ENCODE measurements around the gene OXA1L. TPM values are rescaled to one million over a fixed set of nuclear protein-coding genes. Genes with fewer than 3 reads are reported as not detected.

The OXA1L gene
- total RNA-seq, 1 experiment from 2014 or later = 146 TPM

- ChIA-PET POLR2A (interaction anchor here (0.6 kb wide), 1 partner anchor 32 kb away, joined by 3 read pairs; no protein-coding TSS in a partner anchor), CTCF (no interaction called here), RAD21 (ENCODE audit: low non-redundant PET in 1 of 2, low total read pairs in 2 of 2, uncharacterized antibody in 2 of 2, unreplicated experiment in 2 of 2) (no interaction called here)
- Histone ChIP-seq H3K4me2 (ENCODE audit: low read length) (no peak overlapping the region), H2AFZ (ENCODE audit: low read depth, low read length, poor library complexity, severe bottlenecking) (no peak overlapping the region), H3K27me3 (ENCODE audit: insufficient read depth, low read length) (no peaks in the 10 kb centered on the region), H3K36me3 (ENCODE audit: control insufficient read depth in 1 of 2, insufficient read depth in 2 of 2, low read length in 2 of 2) (no peaks in the 10 kb centered on the region), H3K9me2 (ENCODE audit: insufficient read depth) (no peaks in the 10 kb centered on the region), H4K20me1 (ENCODE audit: insufficient read depth) (no peaks in the 10 kb centered on the region), H3K27ac (ENCODE audit: low read depth, low read length) (no peak overlapping the region), H3K9me3 (ENCODE audit: control insufficient read depth in 1 of 2, insufficient read depth in 1 of 2, low read depth in 1 of 2, low read length in 2 of 2) (no peaks in the 10 kb centered on the region), H3K9ac (ENCODE audit: low read length) (no peak overlapping the region), H3K4me3 (replicated peaks in 1 of 2; ENCODE audit: low read depth in 1 of 2, low read length in 2 of 2) (no peak overlapping the region), H3K79me2 (ENCODE audit: insufficient read depth, low read length) (no peaks in the 10 kb centered on the region), H3K4me1 (ENCODE audit: control insufficient read depth in 1 of 2, insufficient read depth in 2 of 2, low read length in 2 of 2) (no peaks in the 10 kb centered on the region)
- TF ChIP-seq, protein P1, sequence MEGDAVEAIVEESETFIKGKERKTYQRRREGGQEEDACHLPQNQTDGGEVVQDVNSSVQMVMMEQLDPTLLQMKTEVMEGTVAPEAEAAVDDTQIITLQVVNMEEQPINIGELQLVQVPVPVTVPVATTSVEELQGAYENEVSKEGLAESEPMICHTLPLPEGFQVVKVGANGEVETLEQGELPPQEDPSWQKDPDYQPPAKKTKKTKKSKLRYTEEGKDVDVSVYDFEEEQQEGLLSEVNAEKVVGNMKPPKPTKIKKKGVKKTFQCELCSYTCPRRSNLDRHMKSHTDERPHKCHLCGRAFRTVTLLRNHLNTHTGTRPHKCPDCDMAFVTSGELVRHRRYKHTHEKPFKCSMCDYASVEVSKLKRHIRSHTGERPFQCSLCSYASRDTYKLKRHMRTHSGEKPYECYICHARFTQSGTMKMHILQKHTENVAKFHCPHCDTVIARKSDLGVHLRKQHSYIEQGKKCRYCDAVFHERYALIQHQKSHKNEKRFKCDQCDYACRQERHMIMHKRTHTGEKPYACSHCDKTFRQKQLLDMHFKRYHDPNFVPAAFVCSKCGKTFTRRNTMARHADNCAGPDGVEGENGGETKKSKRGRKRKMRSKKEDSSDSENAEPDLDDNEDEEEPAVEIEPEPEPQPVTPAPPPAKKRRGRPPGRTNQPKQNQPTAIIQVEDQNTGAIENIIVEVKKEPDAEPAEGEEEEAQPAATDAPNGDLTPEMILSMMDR (IDR thresholded peaks at IDR 0.05 in 2 of 3, conservative IDR thresholded peaks at IDR 0.05 in 1 of 3; ENCODE audit: borderline replicate concordance in 1 of 3, insufficient read depth in 1 of 3, low read depth in 2 of 3, low read length in 2 of 3) = no peak
- TF ChIP-seq EZH2phosphoT487 (IDR thresholded peaks at IDR 0.05; ENCODE audit: borderline replicate concordance) = no peak
- TF ChIP-seq POLR2AphosphoS5 (IDR thresholded peaks at IDR 0.05; ENCODE audit: low read depth, low read length) = no peak
- no peak for TF ChIP-seq ZNF274 (IDR thresholded peaks at IDR 0.05; ENCODE audit: low read depth, low read length)
- no peak for TF ChIP-seq TCF7L2 (IDR thresholded peaks at IDR 0.05; ENCODE audit: borderline replicate concordance, extremely low read depth, insufficient read depth, insufficient read length)
- BruUV-seq (replicated peaks) = no TSS peak
- DNase-seq (ENCODE audit: low read depth, low spot score) (no peak), ATAC-seq (no peak)
- intact Hi-C loops (cut with micrococcal nuclease) = no loop called here
Measured at GRCh38 chr14:22797017-22797917, 30.8 kb downstream of the OXA1L start.

DNA sequence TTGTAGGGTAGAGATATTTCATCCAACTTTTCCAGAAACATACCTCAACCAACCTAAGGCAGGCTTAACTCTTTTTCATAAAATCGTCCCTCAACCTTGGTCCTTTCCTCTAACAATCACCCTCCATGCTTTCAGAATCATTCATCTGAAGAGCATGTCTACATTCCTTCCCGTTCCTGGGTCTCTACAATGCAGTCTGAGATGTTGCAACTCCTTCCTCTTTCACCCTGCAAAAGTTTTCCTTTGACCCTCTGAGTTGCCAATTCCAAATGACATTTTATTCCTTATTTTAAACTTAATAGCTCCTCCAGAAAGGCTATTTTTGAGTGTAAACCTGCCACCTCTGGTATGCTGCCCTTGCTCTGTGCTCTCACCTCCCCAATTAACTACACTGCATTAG is 32.0 kb downstream of the OXA1L start:
- BruUV-seq (replicated peaks) = no TSS peak
- H3K9me3 ChIP-seq (ENCODE audit: control insufficient read depth in 1 of 2, insufficient read depth in 1 of 2, low read depth in 1 of 2, low read length in 2 of 2) = no peaks in the 10 kb centered on the region
- H3K4me1 ChIP-seq (ENCODE audit: control insufficient read depth in 1 of 2, insufficient read depth in 2 of 2, low read length in 2 of 2) = no peaks in the 10 kb centered on the region
- no peak overlapping the region for H3K27ac ChIP-seq (ENCODE audit: low read depth, low read length)
- intact Hi-C loops (cut with micrococcal nuclease) = no loop called here
- no peak overlapping the region for H3K4me3 ChIP-seq (replicated peaks in 1 of 2; ENCODE audit: low read depth in 1 of 2, low read length in 2 of 2)
- no peaks in the 10 kb centered on the region for H4K20me1 ChIP-seq (ENCODE audit: insufficient read depth)
- DNase-seq (ENCODE audit: low read depth, low spot score) (no peak), ATAC-seq (no peak)
- H3K9me2 ChIP-seq (ENCODE audit: insufficient read depth) = no peaks in the 10 kb centered on the region
- no peak overlapping the region for H3K4me2 ChIP-seq (ENCODE audit: low read length)
- no peak overlapping the region for H3K9ac ChIP-seq (ENCODE audit: low read length)
- H2AFZ ChIP-seq (ENCODE audit: low read depth, low read length, poor library complexity, severe bottlenecking) = no peak overlapping the region
- H3K27me3 ChIP-seq (ENCODE audit: insufficient read depth, low read length) = no peaks in the 10 kb centered on the region
- POLR2A ChIA-PET = no interaction called here
- H3K79me2 ChIP-seq (ENCODE audit: insufficient read depth, low read length) = no peaks in the 10 kb centered on the region
- CTCF ChIA-PET = no interaction called here
- H3K36me3 ChIP-seq (ENCODE audit: control insufficient read depth in 1 of 2, insufficient read depth in 2 of 2, low read length in 2 of 2) = no peaks in the 10 kb centered on the region
- RAD21 ChIA-PET (ENCODE audit: low non-redundant PET in 1 of 2, low total read pairs in 2 of 2, uncharacterized antibody in 2 of 2, unreplicated experiment in 2 of 2) = no interaction called here
- TF ChIP-seq ELF1 (IDR thresholded peaks at IDR 0.05; ENCODE audit: borderline replicate concordance, low read depth) (no peak), YY1 (IDR thresholded peaks at IDR 0.05; ENCODE audit: extremely low read depth, insufficient replicate concordance, low read depth, low read length) (no peak), EZH2 (IDR thresholded peaks at IDR 0.05) (no peak), FOSL1 (IDR thresholded peaks at IDR 0.05; ENCODE audit: low read depth) (no peak), CEBPB (IDR thresholded peaks at IDR 0.05; ENCODE audit: low read depth) (no peak)
- TF ChIP-seq, protein P2, sequence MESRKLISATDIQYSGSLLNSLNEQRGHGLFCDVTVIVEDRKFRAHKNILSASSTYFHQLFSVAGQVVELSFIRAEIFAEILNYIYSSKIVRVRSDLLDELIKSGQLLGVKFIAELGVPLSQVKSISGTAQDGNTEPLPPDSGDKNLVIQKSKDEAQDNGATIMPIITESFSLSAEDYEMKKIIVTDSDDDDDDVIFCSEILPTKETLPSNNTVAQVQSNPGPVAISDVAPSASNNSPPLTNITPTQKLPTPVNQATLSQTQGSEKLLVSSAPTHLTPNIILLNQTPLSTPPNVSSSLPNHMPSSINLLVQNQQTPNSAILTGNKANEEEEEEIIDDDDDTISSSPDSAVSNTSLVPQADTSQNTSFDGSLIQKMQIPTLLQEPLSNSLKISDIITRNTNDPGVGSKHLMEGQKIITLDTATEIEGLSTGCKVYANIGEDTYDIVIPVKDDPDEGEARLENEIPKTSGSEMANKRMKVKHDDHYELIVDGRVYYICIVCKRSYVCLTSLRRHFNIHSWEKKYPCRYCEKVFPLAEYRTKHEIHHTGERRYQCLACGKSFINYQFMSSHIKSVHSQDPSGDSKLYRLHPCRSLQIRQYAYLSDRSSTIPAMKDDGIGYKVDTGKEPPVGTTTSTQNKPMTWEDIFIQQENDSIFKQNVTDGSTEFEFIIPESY (IDR thresholded peaks at IDR 0.05; ENCODE audit: extremely low read depth, insufficient replicate concordance, low read length) = no peak
- TF ChIP-seq, protein P1 (IDR thresholded peaks at IDR 0.05 in 2 of 3, conservative IDR thresholded peaks at IDR 0.05 in 1 of 3; ENCODE audit: borderline replicate concordance in 1 of 3, insufficient read depth in 1 of 3, low read depth in 2 of 3, low read length in 2 of 3) = no peak
